HG02870 (cell line): ENCODE data around the gene SPAG8.
A peak's percentile ranks its signal among the peaks of the same experiment; 100 is the strongest.

Experiments
- ATAC-seq: cut with Tn5 transposase; IDR thresholded peaks from one replicate; pipeline ENCODE4 v1.9.1; 2021; ENCODE audit warnings: mild to moderate bottlenecking, moderate library complexity; ENCODE audit not compliant: unreplicated experiment

The SPAG8 gene

GRCh38 chr9:35812025-35812602 is at the start of gene SPAG8:
Gene SPAG8, minus strand, starts transcription at chr9:35812262. Its CDS starts 115 bp downstream, at chr9:35812147.
- peak; percentile 54 for ATAC-seq

- ATAC-seq: no peak
These were observed 49.3 kb upstream of the SPAG8 start for GRCh38 chr9:35861161-35861897.

DNA sequence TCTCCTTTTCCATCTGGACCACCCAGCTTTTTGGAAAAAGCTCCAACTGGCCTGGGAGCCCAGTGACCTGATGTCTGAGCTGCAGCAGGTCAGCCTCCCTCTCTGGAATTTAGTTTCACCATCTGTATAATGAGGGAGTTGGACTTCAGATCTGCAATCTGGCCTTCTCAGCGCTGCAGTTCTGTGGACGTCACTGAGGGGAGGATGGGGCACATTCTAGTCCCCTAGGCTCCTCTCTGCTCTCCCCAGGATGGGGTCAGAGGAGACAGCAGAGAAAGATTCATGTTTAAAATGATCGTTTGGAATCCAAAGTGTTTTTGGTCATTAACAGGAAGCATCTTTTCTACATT is 47.9 kb upstream of the SPAG8 start:
- no peak for ATAC-seq

DNA sequence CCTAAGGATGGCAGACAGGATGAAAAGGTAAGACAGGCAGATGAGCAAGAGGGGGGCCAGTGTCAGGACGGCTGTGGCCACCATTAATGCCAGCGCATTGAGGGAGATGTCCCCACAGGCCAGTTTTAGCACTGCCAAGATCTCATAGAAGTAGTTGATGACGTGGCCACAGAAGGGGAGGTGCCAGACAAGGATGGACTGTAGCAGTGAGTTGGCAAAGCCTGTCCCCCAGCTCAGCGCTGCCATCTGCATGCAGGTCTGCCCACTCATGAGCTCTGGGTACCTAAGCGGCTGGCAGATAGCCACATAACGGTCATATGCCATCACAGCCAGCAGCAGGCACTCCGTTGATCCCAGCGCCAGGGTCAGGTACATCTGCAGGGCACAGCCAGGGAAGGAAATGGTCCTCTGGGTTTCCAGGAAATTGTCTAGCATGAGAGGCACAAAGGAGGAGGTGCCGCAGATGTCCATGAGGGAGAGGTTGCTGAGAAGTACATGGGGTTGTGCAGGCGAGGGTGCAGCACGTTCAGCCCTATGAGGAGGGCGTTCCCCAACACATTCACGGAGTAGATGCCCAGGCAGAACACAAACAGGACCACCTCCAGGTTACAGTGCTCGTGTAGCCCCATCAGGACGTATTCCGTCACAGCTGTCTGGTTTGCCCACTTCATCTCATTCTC is 47.4 kb upstream of the SPAG8 start:
- no peak for ATAC-seq

- no peak for ATAC-seq
These were observed 46.4 kb upstream of the SPAG8 start for GRCh38 chr9:35858458-35858857.

- no peak for ATAC-seq
These were observed 44.8 kb upstream of the SPAG8 start for GRCh38 chr9:35856882-35857281.

- ATAC-seq: no peak
These were observed 44.1 kb upstream of the SPAG8 start for GRCh38 chr9:35856206-35856605.

DNA sequence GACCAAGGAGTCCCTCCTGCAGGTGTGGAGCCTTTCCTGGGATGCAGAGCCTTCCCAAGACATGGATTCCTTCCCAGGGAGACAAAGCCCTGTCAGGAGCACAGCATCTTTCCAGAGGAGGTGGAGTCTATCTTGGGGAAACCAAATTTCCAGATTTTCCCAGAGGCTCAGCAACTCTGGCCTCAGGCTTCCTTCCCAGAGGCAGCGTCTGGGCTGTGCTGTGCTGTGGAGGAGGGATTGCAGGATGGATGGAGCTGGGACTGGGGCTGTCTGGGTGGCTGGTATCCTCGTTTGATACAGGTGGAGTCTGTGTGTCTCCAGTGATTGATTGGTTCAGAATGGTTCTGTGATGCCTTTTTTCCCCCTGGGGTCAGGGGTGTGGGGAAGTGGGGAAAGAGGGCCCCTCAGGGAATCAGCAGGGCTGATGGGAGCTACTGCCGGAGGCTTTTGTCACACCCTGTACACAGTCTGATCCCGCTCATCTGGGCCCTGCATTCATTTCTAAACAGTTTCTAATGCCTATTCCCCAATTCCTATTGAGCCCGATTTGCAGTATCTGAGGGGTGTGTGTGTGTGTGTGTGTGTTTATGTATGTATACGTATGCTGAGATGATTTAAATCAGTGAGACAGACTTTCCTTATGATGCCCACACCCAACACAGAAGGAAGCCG is 42.2 kb upstream of the SPAG8 start:
- ATAC-seq: no peak

- no peak for ATAC-seq
These were observed 41.1 kb upstream of the SPAG8 start for GRCh38 chr9:35852876-35853865.

DNA sequence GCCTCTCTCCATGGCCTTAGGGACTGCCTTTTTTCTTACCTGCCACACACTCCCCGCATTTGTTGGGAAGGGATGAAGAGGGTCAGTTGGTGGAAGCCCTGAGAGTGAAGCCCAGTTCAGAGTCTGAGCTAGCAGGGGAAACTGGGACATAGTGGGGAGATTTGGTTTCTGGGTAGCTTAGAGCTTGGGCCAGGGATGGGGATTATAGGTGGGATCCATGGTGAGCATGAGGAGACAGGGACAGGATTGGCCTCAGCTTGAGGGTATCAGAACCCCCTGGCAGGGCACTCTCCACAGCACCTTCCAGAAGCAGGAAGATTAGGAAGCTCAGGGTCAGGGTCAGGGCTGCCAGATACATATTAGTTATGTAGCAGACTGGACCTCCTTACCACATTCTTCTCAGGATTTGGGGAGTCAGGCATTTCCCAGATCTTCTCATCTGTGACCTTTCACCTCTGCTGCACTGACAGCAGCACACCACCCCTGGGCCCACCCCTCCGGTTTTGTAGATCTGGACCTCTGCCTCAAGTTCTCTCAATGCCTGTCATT is 40.3 kb upstream of the SPAG8 start:
- no peak for ATAC-seq

DNA sequence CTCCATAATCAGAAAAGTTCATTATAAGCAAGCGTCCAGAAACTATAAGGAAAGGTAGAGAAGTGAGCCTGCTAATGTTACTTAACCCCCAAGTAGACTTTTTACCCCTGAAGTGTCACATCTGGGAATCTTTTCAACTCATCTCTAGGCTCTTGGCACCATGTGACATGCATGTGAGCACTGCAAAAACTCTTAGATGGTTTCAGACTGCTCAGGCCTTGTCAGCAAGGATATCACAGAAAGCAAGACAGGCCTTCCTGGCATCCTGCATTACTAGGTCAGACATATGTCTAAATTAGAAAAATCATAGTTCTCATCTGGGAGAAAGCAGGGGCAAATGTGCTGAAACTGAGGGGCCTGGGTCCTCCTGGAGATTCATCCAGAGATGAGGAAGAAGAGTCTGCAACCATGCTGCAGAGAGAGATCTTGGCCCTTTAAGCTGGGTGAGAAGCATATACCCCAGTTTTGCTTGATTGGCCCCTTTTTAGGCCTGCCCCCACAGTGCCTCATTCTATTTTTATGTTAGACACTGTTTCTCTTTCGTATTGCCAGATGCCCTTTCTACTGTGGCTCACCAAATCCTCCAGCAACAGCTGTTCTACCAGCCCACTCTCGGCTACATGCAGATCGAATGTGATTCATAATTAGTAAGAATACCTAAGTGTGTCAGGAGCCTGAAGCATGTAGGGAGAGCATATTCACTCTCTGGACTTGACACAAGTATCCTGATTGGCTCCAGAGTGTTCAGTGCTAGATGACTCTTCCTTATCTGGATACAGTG is 35.9 kb upstream of the SPAG8 start:
- ATAC-seq: peak; percentile 83

DNA sequence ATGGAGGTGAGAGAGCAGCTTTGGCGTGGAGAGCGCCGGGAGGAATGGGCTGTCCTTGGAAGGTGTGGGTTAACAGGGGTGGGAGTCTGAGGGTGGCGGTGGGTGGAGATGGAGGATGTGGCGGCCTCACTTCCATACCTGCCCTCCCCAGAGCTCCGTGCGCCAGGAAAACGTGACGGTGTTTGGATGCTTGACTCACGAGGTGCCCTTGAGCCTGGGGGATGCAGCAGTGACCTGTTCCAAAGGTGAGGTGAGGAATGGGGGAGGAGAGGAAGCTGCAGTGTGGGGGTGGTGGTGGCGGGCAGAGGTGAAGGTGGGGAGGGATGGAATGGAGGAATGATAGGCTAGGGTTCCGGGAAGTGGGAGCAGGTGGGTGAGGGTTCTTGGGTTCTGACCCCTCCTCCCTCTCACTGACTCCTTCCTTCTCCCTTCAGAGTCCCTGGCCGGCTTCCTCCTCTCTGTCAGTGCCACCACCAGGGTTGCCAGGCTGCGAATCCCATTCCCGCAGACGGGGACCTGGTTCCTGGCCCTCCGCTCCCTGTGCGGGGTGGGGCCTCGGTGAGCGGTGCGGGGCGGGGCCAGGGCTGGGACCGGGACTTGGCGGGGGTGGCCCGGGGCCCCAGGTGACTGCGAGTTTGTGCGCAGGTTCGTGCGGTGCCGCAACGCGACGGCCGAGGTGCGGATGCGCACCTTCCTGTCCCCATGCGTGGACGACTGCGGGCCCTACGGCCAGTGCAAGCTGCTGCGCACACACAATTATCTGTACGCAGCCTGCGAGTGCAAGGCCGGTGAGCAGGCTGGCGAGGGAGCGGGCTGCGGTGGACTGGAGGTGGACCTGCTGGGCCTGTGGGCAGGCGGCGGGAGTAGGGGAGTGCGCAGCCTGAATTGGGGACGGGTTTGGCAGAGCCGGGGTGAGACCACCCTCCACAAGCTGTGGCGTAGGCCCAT is 34.0 kb upstream of the SPAG8 start:
- ATAC-seq: no peak

DNA sequence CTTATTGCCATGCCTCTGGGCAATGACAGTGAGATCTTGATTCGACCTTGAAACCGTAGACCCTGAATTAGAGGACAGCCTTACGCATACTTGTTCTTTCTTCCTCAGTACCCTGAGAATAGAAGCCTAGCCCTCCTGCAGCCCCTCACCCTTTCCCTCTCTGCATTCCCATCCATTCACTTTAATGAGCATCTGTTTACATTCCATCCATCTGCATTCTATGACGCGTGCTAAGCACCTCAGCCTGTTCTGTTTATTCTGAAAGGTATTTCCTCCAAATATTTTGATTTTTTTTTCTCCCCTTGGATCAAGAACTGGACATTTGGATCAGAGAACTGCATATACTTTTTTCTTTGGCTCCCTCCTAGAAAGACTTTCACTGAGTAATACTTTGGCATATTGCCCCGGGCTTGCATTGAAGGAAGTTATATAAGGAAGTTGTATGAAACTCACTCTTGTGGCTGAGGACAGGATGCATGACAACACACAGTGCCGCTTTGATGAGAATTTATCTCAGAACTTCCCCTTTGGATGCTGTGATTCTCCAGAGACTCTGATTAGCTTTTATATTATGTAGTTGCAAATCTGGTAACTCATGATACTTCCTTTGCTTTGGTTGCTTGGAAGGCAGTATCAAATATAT is 32.7 kb upstream of the SPAG8 start:
- no peak for ATAC-seq

- ATAC-seq: peak; percentile 76
These were observed 30.7 kb upstream of the SPAG8 start for GRCh38 chr9:35842795-35843194.

DNA sequence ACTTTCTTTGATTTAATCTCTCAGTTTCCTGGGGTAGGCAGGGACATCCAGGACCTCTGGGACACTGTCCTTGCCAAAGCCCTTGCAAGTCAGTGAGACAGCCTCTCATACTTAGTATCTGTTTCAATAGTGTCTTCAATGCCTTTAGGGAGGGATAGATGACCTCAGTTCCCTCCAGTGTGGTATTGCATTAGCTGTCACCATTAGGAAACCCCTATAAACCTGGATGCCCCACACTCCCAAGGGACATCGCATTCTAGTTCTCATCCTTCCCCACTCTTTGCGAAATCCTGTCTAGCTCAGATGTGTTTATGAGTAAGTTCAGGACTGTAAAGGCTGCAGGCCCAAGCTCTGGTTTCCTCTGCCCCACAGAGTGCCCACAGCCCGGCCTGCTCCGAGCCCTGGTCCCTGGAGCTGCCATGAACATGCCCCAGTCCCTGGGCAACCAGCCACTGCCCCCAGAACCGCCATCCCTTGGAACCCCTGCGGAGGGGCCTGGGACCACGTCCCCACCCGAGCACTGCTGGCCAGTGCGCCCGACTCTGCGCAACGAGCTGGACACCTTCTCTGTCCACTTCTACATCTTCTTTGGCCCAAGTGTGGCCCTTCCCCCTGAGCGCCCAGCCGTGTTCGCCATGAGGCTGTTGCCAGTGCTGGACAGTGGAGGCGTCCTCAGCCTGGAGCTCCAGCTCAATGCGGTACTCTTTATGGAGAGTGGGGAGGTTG is 30.1 kb upstream of the SPAG8 start:
- no peak for ATAC-seq

GRCh38 chr9:35841645-35841900 is 29.5 kb upstream of the SPAG8 start:
- ATAC-seq: no peak

DNA sequence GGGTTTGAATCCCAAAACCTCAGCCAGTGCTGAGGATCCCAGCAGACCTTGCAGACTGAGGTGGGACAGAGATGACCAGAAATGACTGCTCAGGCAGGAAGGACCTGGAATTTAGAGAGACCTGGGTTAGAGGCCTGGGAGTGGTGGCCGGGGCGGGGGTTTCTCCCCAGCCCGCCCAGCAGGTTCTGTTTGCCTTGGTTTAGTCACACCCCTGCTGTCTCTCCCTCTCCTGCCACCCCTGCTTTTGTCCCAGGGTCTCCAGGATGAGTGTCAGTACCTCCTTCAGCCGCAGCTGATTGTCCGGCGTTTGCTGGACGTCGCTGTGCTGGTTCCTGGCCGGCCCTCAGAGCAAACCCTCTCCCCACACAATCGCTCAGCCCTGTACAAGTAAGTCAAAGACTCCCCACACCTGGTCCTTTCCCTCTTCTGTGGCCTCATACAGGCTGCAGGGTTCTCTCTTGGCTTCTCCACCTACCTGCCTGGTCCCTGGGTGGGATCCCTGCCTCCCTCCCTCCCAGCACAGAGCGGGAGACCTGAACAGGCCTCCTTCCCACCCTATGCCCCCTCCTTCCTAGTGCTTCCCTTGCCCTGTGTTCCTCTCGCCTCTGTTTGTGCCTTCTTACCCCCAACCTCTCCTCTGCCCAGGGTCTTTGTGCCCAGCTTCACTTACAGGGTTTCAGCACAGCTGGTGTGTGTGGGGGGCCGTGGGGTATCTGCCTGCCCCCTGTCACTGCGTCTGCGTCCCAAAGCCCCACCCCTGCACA is 29.0 kb upstream of the SPAG8 start:
- no peak for ATAC-seq
